Mesenteric fat pad (tissue), 1 donor: ENCODE results near the gene FSHR. TPM values are rescaled to one million over a fixed set of nuclear protein-coding genes. Genes with fewer than 3 reads are reported as not detected.

Experiments used
- DNase-seq: peaks from one replicate; pipeline ENCODE4 v3.0.0-alpha.2; 2020; ENCODE audit warnings: low spot score
- total RNA-seq: library from RNA; stranded (reverse); fragmentation: NEBNext Ultra II Directional; extraction: Animal tissue kit (Norgen Biotek cat#: 25700); gene quantifications from one replicate; pipeline ENCODE4 v1.2.1, GENCODE V29; 2021
- donor health status: DM: yes; HTN: yes; CAD: no.

The FSHR gene
- total RNA-seq, 1 donor from 2014 or later = not detected

DNA sequence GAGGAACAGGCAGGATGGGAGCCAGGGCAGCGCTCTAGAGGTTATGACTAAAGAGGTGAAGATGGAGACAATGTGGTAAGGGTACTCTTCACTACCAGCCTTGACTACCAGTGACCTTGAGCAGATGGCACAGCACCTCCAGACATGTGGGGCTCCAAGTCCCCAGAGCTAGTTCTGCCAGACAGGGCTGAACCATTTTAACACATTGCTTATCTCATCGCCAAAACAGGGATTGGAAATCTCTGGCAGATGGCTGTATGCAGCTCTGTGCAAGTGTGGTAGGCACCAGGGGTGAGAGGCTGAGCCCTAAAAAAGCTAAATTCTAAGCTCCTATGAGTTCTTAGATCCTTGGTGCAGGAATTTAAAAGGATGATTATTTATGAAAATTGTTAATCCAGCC, 41.3 kb downstream of the FSHR start:
- no peak for DNase-seq

DNA sequence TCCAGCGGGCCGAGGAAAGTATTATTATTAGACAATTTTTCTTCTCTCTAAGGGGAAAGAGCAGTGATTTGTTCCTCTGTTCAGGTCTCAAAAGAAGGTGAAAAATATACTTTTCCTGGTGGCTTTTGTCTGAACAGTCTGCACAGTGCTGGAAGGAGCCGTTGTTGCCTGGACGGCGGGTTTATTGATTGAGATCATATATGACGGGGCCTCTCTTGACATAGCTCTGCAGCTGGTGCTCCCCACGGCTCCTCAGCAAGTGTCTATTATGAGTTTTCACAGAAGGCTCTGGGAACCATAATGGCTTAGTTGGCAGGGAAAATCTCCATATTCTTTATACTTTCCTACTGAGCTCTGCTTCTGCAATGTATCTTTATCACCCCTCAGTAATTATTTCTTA, 42.9 kb downstream of the FSHR start:
- DNase-seq = no peak

GRCh38 chr2:49111006-49111405, 43.3 kb downstream of the FSHR start:
- no peak for DNase-seq

GRCh38 chr2:49110571-49110970, 43.7 kb downstream of the FSHR start:
- no peak for DNase-seq

GRCh38 chr2:49108851-49109250, 45.5 kb downstream of the FSHR start:
- no peak for DNase-seq

DNA sequence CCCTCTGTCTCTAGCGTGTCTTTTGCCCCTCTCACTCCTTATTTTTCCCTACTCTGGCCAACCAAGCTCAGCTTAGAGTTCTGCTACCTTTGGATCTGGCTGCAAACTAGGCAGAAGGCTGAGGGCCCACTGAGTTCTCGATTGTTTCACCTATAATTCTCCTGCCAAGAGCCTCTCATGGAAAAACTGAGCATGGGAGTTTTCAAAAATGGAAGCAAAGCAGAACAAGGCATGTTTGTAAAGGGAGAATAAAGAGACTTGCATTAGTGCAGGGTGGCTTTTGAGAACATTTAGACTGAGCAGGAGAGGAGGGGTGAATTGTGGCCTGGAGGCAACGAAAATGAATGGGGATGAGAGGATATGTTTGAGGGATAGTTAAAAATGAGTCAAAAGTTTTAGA, 45.9 kb downstream of the FSHR start:
- DNase-seq = no peak

DNA sequence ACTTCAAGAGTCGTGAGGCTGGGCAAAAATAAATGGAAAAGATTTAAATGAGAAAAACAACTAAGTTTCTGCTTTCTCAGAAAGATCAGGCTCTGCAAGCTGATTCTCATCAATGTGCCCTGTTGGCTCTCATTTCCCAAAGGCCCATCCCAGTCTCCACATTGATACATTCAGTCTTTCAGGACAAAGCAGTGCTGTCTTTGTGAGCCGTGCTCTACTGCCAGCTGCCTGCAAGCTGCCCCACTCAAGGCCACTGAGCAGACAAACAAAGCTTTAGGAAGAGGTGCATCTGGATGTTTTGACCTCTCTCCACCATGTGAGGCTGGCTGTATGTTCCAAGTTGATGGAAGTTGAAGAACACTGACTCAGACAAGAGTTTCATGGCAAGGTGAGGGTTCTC, 48.8 kb downstream of the FSHR start:
- DNase-seq = no peak

DNA sequence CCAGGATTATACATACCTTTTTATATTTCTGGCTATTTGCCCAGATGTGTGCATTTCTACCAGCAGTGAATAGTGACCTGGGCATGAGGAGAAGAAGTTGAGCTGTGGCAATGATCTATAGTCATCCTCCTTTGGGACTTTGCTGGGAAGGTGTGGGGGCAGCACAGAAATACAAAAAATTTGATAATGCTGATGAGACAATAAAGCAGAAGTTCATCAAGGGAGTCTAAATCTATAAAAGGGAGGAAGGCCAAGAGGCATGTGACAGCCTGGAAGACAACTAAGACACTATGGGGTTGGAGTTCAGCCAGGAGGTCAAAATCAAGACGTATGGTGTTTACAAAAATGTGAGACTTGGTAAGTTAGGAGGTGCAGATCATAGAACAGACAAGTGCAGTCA, 52.2 kb downstream of the FSHR start:
- no peak for DNase-seq

GRCh38 chr2:49080681-49081080, 73.6 kb downstream of the FSHR start:
- DNase-seq = no peak

DNA sequence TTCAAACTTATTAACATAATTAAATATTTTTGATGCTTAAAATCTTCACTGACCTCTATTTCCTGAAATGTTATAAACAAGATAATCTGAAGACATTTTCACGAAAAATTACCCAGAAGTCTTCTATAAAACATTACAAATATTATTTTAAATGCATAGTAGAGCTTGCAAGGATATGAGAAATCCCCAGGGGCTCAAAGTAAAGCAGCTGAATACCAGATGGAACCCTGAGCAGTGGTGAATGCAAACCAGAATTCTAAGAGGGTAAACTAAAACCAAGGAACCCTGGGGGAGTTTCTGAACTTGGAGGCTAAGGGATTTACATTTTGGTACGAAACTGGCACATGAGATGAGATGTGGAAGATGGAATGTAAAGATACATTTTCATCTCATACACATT, 83.6 kb downstream of the FSHR start:
- DNase-seq = no peak

DNA sequence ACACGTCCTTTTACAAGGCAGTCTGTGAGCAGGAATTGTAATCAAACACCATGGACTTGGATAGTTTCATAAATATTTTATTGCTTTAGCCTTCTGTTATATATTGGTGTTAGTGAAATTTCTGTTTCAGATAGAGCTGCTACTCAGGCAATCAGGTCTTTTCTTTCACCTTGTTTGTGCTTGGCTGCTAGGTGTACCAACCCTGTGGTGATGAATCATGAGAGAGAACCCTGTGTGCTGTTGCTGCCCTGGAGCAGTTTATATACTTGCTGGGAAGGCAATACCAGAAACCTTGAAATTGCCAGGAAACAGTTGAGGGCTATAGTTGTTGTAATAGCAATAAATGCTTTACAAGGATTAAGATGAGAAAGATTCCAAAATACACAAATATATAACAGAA, 84.5 kb downstream of the FSHR start:
- DNase-seq = no peak

- no peak for DNase-seq
These were observed 85.7 kb downstream of the FSHR start for GRCh38 chr2:49068613-49069012.

DNA sequence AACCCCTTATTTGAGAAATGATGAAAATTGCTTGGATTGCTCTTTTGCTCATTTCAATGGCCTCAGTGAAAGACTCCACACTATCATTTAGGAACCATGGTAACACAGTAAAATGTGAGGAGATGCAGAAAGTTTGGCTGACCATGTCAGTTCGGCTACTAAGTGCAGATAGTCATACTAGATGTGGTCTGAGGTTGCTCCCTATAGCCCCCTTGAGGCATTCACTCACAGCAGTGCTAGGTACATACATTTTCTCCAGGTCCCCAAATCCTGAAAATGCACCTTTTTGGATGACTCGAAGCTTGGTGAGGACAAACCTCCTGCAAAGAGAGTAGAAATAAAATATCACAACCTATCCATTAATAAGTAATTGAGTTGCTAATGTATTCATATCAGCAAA, 86.3 kb downstream of the FSHR start:
- DNase-seq = no peak

DNA sequence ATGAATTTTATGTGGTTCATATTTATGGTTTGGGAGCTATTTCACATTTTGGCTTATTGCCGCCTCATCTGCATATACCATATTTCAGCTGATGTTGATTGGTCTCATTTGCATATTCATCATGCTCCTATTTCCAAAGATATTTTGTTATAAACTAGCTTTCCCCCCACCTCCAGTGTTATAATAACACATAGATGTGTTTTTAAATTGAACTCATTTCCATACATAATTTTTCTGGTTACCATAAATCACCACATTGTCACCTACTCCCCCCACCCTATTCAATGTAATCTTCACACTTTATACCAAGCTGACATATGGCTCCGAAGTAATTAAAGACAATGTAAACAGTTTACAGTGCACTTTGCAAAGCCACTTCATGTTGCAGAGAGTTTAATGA, 101.2 kb downstream of the FSHR start:
- no peak for DNase-seq

- no peak for DNase-seq
These were observed 104.0 kb downstream of the FSHR start for GRCh38 chr2:49050265-49050664.

DNA sequence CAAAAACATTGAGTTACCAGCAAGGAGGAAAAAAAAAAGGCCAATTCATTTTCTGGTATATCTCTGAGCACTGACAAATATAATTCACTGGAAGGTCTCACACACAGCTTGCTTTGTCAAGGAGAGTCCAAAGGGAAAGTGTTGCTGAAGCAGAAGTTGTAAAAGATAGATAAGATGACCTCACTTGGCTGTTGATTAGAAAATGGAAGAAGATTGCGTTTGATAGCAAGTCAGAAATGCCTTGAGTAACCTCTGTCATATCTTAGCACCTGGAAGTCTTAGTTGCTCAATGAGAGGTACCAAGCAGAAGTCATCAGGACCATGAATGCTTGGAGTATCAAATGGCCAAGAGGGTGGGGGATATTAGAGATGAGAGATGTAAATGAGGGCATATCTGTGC, 105.2 kb downstream of the FSHR start:
- no peak for DNase-seq

- DNase-seq = no peak
These were observed 109.2 kb downstream of the FSHR start for GRCh38 chr2:49045083-49045482.

DNA sequence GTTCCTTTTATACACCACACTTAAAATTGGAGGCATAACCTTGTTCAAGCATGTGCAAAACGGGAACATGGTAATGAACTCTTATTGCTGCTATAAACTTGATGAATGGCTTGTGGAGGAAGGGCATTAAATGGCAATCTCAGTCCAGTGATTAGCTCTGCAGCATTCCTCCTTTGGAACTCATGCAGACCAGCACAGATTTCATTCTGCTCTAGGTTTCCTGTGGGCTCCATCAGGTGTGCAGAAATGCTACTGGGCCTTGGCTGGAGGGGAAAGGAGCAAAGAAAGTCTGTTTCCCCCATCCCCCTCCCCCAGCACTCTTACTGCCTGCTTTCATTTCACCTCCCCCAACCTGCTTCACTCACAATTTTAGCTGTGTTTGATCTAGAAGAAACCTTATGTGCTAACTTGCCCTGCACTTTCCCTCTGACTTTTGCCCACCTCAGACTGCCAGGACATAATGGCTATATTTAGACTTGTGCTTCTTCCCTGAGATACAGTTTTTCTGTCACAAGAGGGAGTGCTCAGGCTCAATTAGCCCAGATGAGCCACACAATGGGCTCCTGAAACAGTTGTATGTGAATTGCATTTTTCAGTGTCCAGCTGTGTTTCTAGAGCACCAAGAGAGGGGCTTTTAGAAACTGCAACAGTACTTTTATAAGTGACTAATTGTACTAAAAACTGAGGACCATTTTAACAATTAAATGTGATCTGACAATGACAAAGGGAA, 109.8 kb downstream of the FSHR start:
- DNase-seq = no peak

- DNase-seq = no peak
These were observed 110.8 kb downstream of the FSHR start for GRCh38 chr2:49043405-49043982.

- DNase-seq = no peak
These were observed 111.8 kb downstream of the FSHR start for GRCh38 chr2:49042488-49042887.

- DNase-seq = no peak
These were observed 113.3 kb downstream of the FSHR start for GRCh38 chr2:49041061-49041460.

GRCh38 chr2:49037197-49037596, 117.1 kb downstream of the FSHR start:
- no peak for DNase-seq

DNA sequence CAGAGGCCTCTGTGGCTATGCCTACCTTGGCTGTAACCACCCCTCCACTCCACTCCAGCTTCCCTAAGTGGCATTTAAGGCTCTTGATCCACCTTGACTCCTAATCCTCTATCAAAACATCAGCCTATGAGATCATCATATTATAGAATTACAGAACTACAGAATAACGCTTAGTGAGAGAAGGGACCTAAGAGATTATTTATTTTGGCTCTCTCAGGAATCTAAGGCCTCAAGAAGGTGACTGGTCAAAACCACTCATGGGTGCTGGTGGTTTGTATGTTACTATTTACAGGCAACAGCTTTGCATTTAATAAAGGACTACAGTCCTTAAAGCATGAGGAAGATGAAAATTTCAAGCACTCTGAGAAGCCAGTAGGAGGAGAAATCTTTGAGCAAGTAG, 118.8 kb downstream of the FSHR start:
- DNase-seq = no peak
